Measurements from ENCODE around the gene MYO5C.
"Not testable (repeated sequence)": the region's sequence is repeated elsewhere in the genome, so short reads cannot be mapped to it uniquely, and the experiment has no call there.

The MYO5C gene

GRCh38 chr15:52179278-52180195 lies 116.1 kb downstream of the MYO5C start:
- Histone ChIP-seq H3K4me1 (no peaks in the 10 kb centered on the region), H3K27me3 (peaks cover 16% of the 10 kb centered on the region), H3K9me3 (no peaks in the 10 kb centered on the region), H3K36me3 (no peaks in the 10 kb centered on the region), H3K4me3 (ENCODE audit: low read depth, low read length) (peak overlapping the region; percentile 67)
- no peak for TF ChIP-seq CTCF (IDR thresholded peaks at IDR 0.05; ENCODE audit: low read depth, low read length)
- DNase-seq, result peak; percentile 86

DNA sequence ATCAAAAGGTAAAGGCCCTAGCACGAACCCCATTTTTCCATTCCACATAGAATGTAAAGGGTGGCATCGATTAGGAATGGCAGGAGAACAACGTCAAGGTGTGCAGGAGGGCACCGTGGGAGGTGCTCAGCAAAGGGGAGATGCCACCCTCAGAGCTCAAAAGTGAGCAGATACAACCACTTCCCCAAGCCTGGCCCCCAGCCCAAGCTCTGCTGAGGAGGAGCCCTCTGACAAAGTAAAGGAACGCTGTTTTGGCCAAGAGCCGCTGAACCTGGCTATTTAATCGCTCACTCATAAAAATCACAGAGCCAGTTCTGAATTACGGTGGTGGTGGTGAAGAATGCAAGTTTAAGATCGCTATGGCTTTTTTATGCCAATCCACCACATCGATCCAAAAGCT lies 116.8 kb downstream of the MYO5C start:
- no peak for DNase-seq
- no peaks in the 10 kb centered on the region for H3K36me3 ChIP-seq
- peak overlapping the region; percentile 67 for H3K4me3 ChIP-seq (ENCODE audit: low read depth, low read length)
- peaks cover 16% of the 10 kb centered on the region for H3K27me3 ChIP-seq
- TF ChIP-seq CTCF (IDR thresholded peaks at IDR 0.05; ENCODE audit: low read depth, low read length), result no peak
- H3K9me3 ChIP-seq, result no peaks in the 10 kb centered on the region
- H3K4me1 ChIP-seq, result no peaks in the 10 kb centered on the region

DNA sequence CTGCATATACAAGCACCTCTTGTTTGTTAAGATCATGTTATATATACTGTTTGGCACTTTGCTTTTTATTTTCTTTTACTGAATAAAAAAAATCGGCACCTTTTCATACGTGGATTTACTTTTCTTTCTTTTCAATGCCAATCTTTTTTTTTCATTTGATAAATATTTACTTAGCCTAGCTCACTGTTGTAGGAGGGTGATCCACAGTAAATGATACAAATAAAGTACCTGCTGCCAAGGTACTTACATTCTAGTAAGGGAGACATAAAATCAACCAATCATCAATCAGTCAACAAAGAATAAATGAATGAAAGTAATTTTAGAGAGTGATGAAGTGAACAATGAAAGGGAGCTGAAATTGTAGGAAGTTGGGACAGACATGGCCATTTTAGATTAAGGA lies 122.7 kb downstream of the MYO5C start:
- TF ChIP-seq CTCF (IDR thresholded peaks at IDR 0.05; ENCODE audit: low read depth, low read length), result no peak
- Histone ChIP-seq H3K4me3 (ENCODE audit: low read depth, low read length) (no peak overlapping the region), H3K9me3 (no peaks in the 10 kb centered on the region), H3K36me3 (no peaks in the 10 kb centered on the region), H3K27me3 (no peaks in the 10 kb centered on the region; the same call in 1 of the 2 replicates), H3K4me1 (no peaks in the 10 kb centered on the region)
- DNase-seq, result no peak

- TF ChIP-seq CTCF (IDR thresholded peaks at IDR 0.05; ENCODE audit: low read depth, low read length), result no peak
- H3K36me3 ChIP-seq, result no peaks in the 10 kb centered on the region
- no peaks in the 10 kb centered on the region for H3K9me3 ChIP-seq
- no peak overlapping the region for H3K4me3 ChIP-seq (ENCODE audit: low read depth, low read length)
- no peak for DNase-seq
- no peaks in the 10 kb centered on the region; the same call in 1 of the 2 replicates for H3K27me3 ChIP-seq
- no peaks in the 10 kb centered on the region for H3K4me1 ChIP-seq
Measured at GRCh38 chr15:52171807-52172206, 123.8 kb downstream of the MYO5C start.

- Histone ChIP-seq H3K4me1 (no peaks in the 10 kb centered on the region), H3K27me3 (no peaks in the 10 kb centered on the region; the same call in 1 of the 2 replicates), H3K4me3 (ENCODE audit: low read depth, low read length) (no peak overlapping the region), H3K9me3 (no peaks in the 10 kb centered on the region), H3K36me3 (no peaks in the 10 kb centered on the region)
- DNase-seq, result no peak
- no peak for TF ChIP-seq CTCF (IDR thresholded peaks at IDR 0.05; ENCODE audit: low read depth, low read length)
Measured at GRCh38 chr15:52171386-52171785, 124.2 kb downstream of the MYO5C start.

GRCh38 chr15:52170199-52170598 lies 125.4 kb downstream of the MYO5C start:
- H3K4me3 ChIP-seq (ENCODE audit: low read depth, low read length); H3K27me3 ChIP-seq; DNase-seq; H3K4me1 ChIP-seq; H3K9me3 ChIP-seq; H3K36me3 ChIP-seq: not testable (repeated sequence)

- not testable (repeated sequence) for H3K36me3 ChIP-seq; H3K4me3 ChIP-seq (ENCODE audit: low read depth, low read length); H3K4me1 ChIP-seq; H3K27me3 ChIP-seq; DNase-seq; H3K9me3 ChIP-seq
Measured at GRCh38 chr15:52165494-52166131, 130.0 kb downstream of the MYO5C start.

Measured in BE2C (cell line).